ENCODE results near the gene P2RY8. TPM values are rescaled to one million over a fixed set of nuclear protein-coding genes. Genes with fewer than 3 reads are reported as not detected.
"Not testable (repeated sequence)": the region's sequence is repeated elsewhere in the genome, so short reads cannot be mapped to it uniquely, and the experiment has no call there.

Gene P2RY8
- total RNA-seq, 1 donor from 2014 or later, result 0.32 TPM

DNA sequence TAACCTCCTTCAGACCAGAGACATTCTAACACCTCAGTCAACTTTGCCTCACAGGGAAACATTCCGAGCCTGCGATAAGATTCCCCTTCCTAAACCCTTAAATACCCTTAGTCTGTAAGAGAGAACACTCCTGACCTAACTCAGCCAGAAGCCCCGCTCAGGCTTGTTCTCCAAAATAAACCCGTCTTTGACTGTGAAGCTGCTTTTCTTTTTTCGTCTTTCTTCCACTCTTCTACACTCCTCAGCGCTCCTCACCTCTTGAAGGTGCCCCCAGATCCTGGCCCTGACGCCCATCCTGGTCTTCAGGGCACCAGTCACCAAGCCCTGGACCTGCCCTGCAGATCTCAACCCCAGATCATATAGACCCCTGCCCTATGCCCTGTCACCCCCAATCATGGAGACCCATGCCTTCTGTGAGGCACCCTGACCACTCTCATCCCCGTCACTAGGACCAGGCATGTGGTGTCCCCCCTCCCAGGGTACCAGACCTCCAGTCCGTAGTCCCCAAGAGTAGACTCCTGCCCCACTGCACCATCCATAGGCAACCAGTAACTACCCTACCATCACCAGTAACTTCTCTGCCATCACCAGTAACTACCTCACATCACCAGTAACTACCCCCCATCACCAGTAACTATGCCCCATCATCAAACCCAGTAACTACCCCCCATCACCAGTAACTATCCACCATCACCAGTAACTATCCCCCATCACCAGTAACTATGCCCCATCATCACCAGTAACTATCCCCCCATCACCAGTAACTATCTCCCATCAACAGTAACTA is 87.8 kb downstream of the P2RY8 start:
- H3K9me3 Mint-ChIP-seq, result peaks cover 55% of the 10 kb centered on the region
- Histone ChIP-seq H3K27me3 (no peaks in the 10 kb centered on the region), H3K9ac (no peak overlapping the region), H3K27ac (no peak overlapping the region), H2AFZ (replicated peaks) (no peak overlapping the region), H3K4me2 (no peak overlapping the region), H3K4me3 (no peak overlapping the region), H3F3A (ENCODE audit: low read depth) (peaks cover 4% of the 10 kb centered on the region), H3K79me2 (ENCODE audit: low read depth) (peaks cover 82% of the 10 kb centered on the region), H3K4me1 (no peaks in the 10 kb centered on the region), H3K9me3 (ENCODE audit: low read depth) (peaks cover 10% of the 10 kb centered on the region), H4K20me1 (ENCODE audit: low read depth) (peaks cover 8% of the 10 kb centered on the region), H3K36me3 (peaks cover 5% of the 10 kb centered on the region)
- peaks cover 3% of the 10 kb centered on the region for H3K4me1 Mint-ChIP-seq
- no peak for DNase-seq (ENCODE audit: low spot score)
- H3K27ac Mint-ChIP-seq, result no peak overlapping the region
- peaks cover 54% of the 10 kb centered on the region for H3K36me3 Mint-ChIP-seq
- no peak for TF ChIP-seq EZH2phosphoT487 (IDR thresholded peaks at IDR 0.05)
- TF ChIP-seq EZH2 (IDR thresholded peaks at IDR 0.05), result no peak
- TF ChIP-seq, protein P1, sequence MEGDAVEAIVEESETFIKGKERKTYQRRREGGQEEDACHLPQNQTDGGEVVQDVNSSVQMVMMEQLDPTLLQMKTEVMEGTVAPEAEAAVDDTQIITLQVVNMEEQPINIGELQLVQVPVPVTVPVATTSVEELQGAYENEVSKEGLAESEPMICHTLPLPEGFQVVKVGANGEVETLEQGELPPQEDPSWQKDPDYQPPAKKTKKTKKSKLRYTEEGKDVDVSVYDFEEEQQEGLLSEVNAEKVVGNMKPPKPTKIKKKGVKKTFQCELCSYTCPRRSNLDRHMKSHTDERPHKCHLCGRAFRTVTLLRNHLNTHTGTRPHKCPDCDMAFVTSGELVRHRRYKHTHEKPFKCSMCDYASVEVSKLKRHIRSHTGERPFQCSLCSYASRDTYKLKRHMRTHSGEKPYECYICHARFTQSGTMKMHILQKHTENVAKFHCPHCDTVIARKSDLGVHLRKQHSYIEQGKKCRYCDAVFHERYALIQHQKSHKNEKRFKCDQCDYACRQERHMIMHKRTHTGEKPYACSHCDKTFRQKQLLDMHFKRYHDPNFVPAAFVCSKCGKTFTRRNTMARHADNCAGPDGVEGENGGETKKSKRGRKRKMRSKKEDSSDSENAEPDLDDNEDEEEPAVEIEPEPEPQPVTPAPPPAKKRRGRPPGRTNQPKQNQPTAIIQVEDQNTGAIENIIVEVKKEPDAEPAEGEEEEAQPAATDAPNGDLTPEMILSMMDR (IDR thresholded peaks at IDR 0.05), result no peak
- H3K27me3 Mint-ChIP-seq (ENCODE audit: insufficient read depth, low read depth), result peaks cover 11% of the 10 kb centered on the region
- no peak overlapping the region for H3K4me3 Mint-ChIP-seq

DNA sequence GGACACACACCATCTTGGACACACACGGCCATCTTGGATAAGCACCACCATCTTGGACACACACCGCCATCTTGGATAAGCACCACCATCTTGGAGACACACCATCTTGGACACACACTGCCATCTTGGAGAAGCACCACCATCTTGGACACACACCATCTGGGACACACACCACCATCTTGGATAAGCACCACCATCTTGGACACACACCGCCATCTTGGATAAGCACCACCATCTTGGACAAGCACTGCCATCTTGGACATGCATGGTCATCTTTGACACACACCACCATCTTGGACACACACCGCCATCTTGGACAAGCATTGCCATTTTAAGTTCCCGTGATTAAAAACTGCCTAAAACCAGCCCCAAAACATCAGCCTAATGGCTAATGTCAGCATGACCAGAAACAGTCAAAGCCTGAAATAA is 88.4 kb downstream of the P2RY8 start:
- not testable (repeated sequence) for H3K36me3 ChIP-seq; H3K4me2 ChIP-seq; H3K27me3 ChIP-seq; H3K4me1 ChIP-seq; H3K4me1 Mint-ChIP-seq; H4K20me1 ChIP-seq (ENCODE audit: low read depth); H3K27ac ChIP-seq; H3K9ac ChIP-seq; DNase-seq (ENCODE audit: low spot score); H3K27ac Mint-ChIP-seq; H3K4me3 ChIP-seq; H2AFZ ChIP-seq (replicated peaks); H3K4me3 Mint-ChIP-seq; H3K9me3 ChIP-seq (ENCODE audit: low read depth); H3F3A ChIP-seq (ENCODE audit: low read depth)
- peaks cover 11% of the 10 kb centered on the region for H3K27me3 Mint-ChIP-seq (ENCODE audit: insufficient read depth, low read depth)
- peaks cover 89% of the 10 kb centered on the region for H3K79me2 ChIP-seq (ENCODE audit: low read depth)
- H3K36me3 Mint-ChIP-seq, result peaks cover 59% of the 10 kb centered on the region
- H3K9me3 Mint-ChIP-seq, result peaks cover 61% of the 10 kb centered on the region

DNA sequence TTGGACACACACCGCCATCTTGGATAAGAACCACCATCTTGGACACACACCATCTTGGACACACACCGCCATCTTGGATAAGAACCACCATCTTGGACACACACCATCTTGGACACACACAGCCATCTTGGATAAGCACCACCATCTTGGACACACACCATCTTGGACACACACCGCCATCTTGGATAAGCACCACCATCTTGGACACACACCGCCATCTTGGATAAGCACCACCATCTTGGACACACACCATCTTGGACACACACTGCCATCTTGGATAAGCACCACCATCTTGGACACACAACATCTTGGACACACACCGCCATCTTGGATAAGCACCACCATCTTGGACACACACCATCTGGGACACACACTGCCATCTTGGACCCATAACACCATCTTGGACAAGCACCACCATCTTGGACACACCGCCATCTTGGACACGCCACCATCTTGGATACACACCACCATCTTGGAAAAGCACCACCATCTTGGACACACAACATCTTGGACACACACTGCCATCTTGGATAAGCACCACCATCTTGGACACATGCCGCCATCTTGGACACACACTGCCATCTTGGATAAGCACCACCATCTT is 88.9 kb downstream of the P2RY8 start:
- H3K9me3 ChIP-seq (ENCODE audit: low read depth); DNase-seq (ENCODE audit: low spot score); H3K4me1 Mint-ChIP-seq; H3F3A ChIP-seq (ENCODE audit: low read depth); H3K9ac ChIP-seq; H3K36me3 ChIP-seq; H3K4me1 ChIP-seq; H3K27ac ChIP-seq; H3K4me2 ChIP-seq; H3K27me3 ChIP-seq; H3K27ac Mint-ChIP-seq; H2AFZ ChIP-seq (replicated peaks); H3K4me3 ChIP-seq; H4K20me1 ChIP-seq (ENCODE audit: low read depth): not testable (repeated sequence)
- H3K9me3 Mint-ChIP-seq, result peaks cover 64% of the 10 kb centered on the region
- peak overlapping the region; percentile 54 for H3K4me3 Mint-ChIP-seq
- H3K36me3 Mint-ChIP-seq, result peaks cover 62% of the 10 kb centered on the region
- H3K27me3 Mint-ChIP-seq (ENCODE audit: insufficient read depth, low read depth), result peaks cover 11% of the 10 kb centered on the region
- H3K79me2 ChIP-seq (ENCODE audit: low read depth), result peaks cover 91% of the 10 kb centered on the region

DNA sequence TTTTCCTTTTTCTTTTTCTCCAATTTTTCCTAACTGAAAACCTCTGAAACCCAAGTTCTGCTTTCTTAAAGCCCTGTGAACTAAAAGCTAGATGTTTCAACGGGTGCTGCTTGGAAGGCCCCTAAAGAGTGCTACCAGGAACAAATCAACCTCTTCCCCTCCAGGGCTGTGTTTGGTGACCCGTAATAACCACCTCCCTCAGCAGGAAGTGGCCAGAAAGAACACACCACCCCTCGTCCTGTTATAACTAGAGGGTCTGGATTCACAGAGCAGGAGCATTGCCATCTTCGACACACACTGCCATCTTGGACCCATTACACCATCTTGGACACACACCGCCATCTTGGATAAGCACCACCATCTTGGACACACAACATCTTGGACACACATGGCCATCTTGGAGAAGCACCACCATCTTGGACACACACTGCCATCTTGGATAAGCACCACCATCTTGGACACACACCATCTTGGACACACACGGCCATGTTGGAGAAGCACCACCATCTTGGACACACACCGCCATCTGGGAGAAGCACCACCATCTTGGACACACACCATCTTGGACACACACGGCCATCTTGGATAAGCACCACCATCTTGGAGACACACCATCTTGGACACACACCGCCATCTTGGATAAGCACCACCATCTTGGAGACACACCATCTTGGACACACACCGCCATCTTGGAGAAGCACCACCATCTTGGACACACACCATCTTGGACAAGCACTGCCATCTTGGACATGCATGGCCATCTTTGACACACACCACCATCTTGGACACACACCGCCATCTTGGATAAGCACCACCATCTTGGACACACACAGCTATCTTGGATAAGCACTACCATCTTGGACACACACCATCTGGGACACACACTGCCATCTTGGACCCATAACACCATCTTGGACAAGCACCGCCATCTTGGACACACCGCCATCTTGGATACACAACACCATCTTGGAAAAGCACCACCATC is 89.7 kb downstream of the P2RY8 start:
- not testable (repeated sequence) for H3K27ac Mint-ChIP-seq; H3K27ac ChIP-seq; H3K4me1 ChIP-seq; H3K4me3 Mint-ChIP-seq; H3K9ac ChIP-seq; H3F3A ChIP-seq (ENCODE audit: low read depth); H2AFZ ChIP-seq (replicated peaks); DNase-seq (ENCODE audit: low spot score); H3K4me2 ChIP-seq; H3K27me3 ChIP-seq; H3K4me3 ChIP-seq; H3K4me1 Mint-ChIP-seq; H3K36me3 ChIP-seq; H4K20me1 ChIP-seq (ENCODE audit: low read depth); H3K9me3 ChIP-seq (ENCODE audit: low read depth)
- H3K27me3 Mint-ChIP-seq (ENCODE audit: insufficient read depth, low read depth), result peaks cover 11% of the 10 kb centered on the region
- H3K79me2 ChIP-seq (ENCODE audit: low read depth), result peaks cover 93% of the 10 kb centered on the region
- H3K36me3 Mint-ChIP-seq, result peaks cover 68% of the 10 kb centered on the region
- H3K9me3 Mint-ChIP-seq, result peaks cover 71% of the 10 kb centered on the region

Measured in neural progenitor cell (in vitro differentiated cells).